GM21367 (cell line): ENCODE data around the gene DGCR2.

Experiments used
- ATAC-seq: cut with Tn5 transposase; IDR thresholded peaks from one replicate; pipeline ENCODE4 v1.9.1; 2021; ENCODE audit not compliant: unreplicated experiment

The DGCR2 gene

GRCh38 chr22:19146215-19146968 is 24.2 kb upstream of the DGCR2 start:
- no peak for ATAC-seq

- no peak for ATAC-seq
Measured at GRCh38 chr22:19143967-19144400, 21.8 kb upstream of the DGCR2 start.

DNA sequence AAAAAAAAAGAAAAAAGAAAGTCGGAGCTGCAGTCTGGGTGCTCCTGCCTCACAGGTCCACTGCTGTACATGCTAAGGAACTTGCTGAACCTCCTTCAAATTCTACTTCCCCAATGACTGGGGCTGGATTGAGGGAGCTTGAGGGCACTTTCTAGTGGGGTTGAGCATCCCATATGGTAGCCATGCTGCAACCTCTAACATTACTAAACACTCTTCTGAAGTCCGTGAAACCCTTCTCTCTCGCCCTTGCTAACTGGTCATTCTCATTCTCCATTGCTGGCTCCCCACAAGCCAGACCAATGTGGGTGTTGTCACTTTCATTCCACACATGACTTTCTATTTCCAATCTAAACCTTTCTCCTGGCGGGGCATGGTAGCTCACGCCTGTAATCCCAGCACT is 21.0 kb upstream of the DGCR2 start:
- no peak for ATAC-seq

DNA sequence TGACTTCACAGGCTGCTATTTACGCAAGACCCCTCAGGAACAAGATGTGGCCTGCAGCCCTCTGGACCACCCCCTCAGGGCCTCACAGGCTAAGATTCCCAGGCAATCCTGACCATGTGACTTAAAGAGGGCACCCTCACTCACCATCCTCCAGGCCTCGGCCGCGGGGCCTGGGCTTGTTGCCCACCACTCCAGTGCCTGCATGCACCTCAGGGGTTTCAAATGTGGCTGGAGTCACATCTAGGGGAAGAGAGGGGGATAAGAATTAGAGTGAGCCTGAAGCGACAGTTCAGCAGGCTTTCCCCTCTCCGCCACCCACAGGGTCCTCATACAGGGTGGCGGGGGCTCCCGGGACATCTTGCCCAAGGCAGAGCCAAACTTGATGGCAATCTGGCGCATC is 20.2 kb upstream of the DGCR2 start:
- ATAC-seq, result no peak

- ATAC-seq, result no peak
Measured at GRCh38 chr22:19139974-19140373, 17.8 kb upstream of the DGCR2 start.

DNA sequence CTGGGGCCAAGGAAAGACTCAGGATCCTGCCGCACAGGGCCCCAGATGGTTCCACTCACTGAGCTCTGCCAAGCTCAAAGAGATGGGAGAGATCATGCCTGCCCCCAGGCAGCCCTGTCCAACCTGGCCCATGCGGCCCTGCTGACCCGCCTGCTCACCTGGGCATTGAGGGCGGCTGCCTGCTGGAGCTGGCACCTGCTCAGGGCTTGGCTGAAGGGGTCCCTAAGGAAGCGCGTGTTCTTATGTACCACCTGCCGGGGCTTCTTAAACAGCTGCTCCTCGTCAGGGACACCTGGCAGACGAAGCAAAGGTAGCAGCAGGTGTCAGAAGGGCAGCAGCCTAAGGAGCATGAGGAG is 16.8 kb upstream of the DGCR2 start:
- ATAC-seq, result no peak

DNA sequence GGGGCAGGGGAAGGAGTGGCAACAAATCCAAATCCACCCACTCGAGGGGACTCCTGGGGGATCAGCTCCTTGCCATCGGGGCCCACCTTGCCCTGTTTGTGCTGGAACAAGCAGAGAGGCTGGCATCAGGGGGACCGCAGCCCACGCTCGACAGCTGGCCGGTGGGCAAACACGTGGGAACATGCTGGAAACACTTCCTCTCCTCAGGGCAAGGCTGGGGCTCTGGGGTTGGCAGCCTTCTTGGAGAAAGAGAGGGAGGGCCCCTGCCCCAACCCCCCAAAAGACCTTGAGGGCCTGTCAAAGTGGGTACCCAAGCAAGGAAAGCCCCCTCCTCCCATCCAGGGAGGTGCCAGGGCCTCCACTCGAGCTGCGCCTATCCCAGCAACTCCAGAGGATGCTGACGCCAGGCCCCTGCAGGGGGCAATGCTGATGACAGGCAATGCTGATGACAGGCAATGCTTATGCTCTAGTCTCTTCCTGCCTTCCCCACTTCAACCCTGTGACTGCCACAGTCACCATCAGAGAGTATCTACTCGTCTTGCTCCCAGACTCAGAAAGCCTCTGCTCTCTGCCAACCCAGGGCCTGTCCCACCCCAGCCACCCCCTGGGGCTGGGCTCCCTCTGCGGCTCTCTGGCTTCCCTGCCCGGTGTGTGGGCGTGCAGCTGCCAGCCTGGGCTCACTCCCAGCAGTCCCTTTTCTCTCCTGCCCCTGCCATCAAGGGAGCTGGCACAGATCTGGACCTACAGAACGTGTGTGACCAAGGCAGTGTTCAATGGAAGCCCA is 16.2 kb upstream of the DGCR2 start:
- ATAC-seq, result no peak

DNA sequence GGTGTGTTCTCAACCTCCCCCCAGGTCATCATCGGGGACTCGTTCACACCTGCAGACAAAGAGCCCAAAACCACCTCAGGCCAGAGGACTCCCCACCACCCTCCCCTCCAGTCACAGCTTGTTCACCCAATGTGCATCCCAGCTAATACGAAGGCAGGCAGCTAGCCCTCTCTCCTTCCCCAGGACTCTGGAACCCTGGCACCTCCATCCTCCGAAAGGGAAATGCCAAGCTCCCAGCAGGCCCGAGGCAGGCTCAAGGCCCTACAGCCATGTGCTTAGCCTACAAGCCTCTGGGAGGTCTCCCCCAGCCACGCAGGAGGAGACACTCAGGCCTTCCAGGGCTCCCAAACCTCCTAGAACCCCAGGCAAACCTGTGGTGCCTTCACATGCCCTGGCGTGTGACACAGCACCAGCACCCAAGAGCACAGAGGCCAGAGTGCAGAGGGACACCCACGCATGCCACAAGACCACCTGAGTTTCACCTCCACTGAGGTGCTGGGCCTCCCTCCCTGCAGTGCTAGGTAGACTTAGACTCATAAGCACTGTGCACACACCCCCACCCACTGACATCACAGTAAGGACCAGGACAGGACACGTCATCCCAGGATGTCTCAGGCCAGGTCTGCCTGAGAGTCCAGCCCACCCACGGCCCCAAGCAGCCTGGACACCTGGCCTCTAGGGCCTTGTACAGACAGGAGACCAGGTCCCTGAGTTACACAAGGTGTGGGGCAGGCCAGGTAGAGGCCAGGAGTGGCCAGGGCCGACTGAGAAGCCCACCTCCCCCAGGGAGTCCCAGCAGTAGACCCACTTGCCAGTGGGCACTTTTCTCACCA is 15.4 kb upstream of the DGCR2 start:
- ATAC-seq, result no peak

GRCh38 chr22:19136915-19137314 is 14.7 kb upstream of the DGCR2 start:
- no peak for ATAC-seq

- no peak for ATAC-seq
Measured at GRCh38 chr22:19134874-19135273, 12.7 kb upstream of the DGCR2 start.

DNA sequence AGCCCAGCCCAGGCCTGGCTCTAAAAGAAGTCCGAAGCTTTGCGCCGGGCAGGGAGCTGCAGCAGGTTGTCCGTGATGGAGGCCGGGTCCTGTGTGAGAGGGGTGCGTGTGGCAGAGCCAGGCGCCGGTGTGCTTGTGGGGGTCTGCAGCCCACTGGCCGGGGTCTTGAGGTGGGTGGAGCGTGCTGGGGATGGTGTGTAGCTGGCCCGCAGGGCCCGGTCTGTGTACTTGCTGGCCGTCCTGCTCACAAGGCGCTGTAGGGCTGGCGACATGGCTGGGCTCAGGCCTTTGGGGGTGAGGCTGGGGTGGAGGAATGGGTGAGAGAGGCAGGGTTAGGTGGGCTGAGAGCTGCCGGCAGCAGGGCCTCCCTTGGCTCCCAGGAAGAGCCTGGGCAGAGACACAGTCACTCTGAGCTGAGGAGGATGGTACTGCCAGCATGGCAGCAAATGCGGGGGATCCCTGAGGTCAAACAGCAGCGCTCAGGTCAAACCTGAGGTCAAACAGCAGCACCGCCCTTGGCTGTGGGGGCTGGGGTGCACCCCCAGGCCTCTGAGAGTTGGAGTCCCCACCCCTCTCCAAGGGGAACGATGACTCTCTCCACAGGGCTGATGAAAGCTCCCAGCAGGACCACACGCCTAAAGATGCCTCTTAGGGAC is 12.1 kb upstream of the DGCR2 start:
- ATAC-seq, result no peak

DNA sequence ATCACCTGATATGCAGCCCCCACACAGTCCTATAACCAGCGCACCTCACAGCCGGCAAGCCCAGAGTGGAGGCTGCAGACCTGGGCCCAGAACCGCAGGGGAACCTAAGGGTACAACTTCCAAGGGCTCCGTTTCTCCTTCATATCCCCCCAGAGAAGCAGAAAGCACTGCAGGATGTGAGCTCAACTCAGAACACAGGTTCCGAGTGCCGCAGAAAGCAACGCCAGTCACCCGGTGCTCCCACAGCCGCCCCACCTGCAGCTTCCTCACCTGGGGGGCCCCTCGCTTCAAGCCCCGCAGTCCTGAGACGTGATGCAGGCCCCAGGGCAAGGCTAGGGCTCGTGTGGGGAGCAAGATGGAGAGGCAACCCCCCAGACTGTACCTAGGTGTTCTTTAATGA is 11.3 kb upstream of the DGCR2 start:
- no peak for ATAC-seq

DNA sequence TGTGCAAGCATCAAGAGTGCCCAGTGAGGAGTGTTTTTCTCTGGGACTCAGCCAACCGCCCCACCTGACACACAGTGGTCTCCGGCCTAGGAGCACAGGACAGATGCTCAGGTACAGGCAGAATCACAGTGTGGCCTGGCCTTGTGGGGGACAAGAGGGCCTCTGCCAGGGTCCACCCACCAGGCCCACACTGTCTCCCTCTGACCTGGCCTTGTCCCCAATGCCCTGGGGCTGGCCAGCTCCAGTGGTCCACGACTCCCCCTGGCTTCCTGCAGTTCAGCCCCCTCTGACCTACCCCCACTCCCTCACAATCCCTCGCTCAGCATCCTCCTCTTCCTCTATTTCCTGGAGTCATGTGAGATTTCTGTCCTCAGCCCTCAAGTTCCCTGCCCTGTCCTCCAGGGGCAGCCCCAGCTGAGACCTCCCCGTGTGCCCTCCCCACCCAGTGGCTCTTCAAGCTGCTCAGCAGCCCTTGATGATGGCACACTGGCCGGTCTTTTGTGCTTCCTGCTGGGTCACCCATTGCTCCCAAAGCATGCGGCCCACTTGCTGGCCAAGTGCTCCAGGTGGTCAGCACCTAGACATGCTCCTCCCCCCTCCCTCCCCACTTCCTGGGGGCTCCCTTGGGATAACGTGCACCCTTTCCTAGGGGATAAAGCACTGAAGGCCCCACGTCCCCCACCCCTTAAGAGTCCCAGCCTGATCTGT is 10.6 kb upstream of the DGCR2 start:
- ATAC-seq, result no peak

GRCh38 chr22:19132153-19132552 is 9.9 kb upstream of the DGCR2 start:
- ATAC-seq, result no peak

GRCh38 chr22:19131685-19132015 is 9.4 kb upstream of the DGCR2 start:
- ATAC-seq, result no peak

DNA sequence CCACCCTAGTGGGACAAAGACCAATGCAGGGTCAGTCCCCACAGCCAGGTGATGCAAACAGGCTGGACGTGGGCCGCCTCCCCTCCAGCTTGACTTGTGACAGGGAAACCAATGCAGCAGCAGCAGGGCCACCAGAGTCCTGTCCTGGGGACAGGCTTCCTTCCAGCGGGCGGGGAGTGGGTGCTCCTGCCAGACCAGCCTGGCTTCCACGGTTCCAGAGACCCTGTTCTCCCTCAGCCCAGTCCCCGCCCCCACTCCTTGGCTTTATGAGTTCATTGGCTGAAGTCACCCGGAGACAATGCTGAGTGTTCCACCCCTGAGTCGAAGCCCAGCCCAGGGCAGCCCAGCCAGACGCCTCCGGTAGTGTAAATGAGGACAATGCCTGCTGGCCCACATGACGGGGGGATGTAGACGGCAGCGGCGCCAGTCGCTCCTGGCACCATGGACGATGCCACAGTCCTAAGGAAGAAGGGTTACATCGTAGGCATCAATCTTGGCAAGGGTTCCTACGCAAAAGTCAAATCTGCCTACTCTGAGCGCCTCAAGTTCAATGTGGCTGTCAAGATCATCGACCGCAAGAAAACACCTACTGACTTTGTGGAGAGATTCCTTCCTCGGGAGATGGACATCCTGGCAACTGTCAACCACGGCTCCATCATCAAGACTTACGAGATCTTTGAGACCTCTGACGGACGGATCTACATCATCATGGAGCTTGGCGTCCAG is 8.9 kb upstream of the DGCR2 start, which contains the start of gene TSSK2:
Gene TSSK2 (plus strand): TSS at position 350 of the 726 bp plus-strand sequence. CDS start 92 bp downstream, at position 442.
- ATAC-seq, result no peak

- no peak for ATAC-seq
Measured at GRCh38 chr22:19129871-19130270, 7.7 kb upstream of the DGCR2 start.

- no peak for ATAC-seq
Measured at GRCh38 chr22:19128946-19129727, 6.9 kb upstream of the DGCR2 start.

- ATAC-seq, result no peak
Measured at GRCh38 chr22:19128009-19128401, 5.8 kb upstream of the DGCR2 start.
